Measurements from ENCODE around the gene ZBTB7C. TPM values are rescaled to one million over a fixed set of nuclear protein-coding genes. Genes with fewer than 3 reads are reported as not detected.

ZBTB7C gene
- polyA plus RNA-seq, 12 donors, result 2.5 to 12.5 (median 4.2) TPM; not detected in 1

DNA sequence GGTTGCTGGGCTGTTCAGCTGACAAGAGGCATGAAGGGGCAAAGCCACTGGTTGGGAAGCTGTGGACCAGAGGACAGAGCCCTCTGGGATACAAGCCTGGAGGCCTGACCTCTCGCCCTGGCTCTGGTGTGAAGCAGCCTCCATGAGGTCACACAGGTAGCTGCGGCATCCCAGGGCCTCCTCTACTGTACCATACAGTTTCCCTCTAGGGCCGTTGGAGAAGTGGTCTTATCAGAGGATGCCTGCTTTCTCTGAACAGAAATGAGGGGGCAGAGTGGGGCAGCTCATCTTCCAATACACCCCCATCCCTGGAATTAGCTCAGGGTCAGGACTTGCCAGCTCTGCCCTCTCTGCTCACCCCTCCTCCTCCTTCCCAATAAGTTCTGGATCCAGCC lies 343.6 kb downstream of the ZBTB7C start:
- no peak for DNase-seq

- no peak for DNase-seq
These were observed 344.1 kb downstream of the ZBTB7C start for GRCh38 chr18:48064978-48065600.

DNA sequence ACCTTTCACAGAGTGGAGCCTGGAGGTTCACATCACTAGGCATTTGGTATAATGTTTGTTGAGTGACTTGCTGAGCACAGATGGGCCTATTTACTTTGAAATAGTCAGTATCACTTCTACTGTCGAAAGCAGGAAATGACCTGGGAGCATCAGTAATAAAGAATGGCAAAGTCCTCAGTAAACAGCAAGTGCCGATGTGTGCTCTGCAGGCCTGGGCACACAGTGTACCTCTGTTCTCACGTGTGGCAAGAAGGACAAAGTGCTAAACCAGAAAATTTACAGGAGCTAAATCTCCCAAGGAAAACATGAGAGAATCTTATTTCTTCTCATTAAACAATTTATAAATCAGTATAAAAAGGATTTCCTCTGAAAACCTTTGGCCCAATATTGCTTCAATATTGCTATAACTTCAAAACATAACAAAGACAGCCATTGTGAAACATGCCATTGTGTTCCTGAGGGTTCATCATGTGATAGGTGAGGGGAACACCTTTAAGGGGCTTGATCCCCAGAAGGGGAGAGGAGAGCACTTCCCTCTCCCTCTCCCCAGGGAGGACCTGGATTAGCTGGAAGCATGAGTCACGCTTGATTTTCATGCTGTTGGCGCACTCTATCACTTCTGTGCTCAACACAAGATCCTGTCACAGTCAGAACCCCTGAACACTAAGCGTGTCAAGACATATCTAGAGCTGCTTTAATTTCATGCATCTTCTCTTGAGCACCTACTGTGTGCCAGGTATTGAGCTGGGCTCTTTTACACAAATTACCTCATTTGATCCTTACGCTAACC lies 347.2 kb downstream of the ZBTB7C start:
- no peak for DNase-seq

DNA sequence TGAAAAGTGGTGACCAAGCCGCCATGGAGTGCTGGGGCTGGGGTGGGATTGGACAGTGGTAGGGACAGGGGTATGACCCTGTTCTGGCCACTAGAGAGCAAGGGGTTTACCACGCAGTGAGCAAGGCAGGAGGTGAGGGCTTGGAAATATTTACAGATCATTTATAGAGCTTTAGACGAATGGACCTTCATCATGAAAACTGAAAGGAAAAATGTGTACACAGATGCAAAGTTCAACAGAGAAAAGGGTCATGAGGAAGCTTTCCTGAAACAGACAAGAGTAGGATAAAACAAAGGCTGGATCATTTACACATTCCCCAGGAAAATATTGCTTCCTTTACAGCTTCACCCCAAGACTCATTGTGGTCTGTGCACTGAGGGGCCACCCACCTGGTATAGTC lies 348.2 kb downstream of the ZBTB7C start:
- DNase-seq, result no peak

DNA sequence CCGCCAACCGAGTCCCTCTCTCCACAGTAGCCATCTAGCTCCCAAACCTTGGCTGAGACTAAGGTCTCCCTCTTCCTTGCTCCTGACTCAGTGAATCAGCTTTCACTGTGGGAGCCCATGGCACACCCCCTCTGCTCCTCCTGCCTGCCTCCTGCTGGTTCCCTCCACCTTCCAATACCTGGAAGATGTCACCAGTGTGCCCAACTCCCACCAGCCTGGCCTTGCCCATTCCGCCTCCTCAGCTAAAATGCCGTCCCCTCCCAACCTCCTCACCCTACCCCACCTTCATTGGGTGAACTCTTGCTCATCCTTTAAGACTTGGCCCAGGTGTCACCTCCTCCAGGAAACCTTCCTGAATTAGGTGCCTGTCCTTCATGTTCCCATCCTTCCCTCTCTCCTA lies 348.8 kb downstream of the ZBTB7C start:
- no peak for DNase-seq

- no peak for DNase-seq
These were observed 349.6 kb downstream of the ZBTB7C start for GRCh38 chr18:48059455-48060010.

DNA sequence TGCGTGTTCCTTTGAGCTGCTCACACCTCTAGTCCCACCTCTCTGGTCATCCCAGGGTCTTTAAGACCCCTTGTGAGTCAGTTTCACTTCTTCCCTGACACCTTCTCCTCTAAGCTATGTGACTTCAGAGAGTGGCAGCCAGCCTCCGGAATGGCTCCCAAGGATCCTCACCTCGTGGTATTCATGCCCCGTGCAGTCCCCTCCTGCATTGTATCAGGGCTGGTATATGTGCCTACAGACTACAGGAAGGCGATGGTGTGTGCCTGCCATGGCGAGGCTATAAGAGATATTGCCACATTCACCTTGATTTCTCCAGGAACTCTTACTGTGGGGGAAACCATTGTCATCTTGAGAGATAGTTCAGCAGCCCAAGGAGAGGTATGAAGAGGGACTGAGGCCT lies 350.7 kb downstream of the ZBTB7C start:
- DNase-seq, result no peak

DNA sequence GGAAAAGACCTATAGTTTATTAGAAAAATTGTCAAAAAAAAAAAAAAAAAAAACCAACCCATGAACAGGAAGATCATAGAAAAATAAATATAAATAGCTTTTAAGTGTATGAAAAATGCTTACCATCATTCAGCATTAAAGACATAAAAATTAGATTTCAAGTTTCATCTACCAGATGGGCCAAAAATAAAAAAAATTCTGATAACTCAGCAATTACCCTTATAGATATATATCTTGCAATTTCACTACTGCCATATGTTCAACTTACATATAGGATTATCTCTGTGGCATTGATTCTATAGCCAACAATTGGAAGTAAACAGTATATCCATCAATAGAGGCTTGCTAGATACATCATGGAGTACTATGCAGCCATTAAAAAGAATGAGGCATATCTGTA lies 352.2 kb downstream of the ZBTB7C start:
- DNase-seq, result no peak

DNA sequence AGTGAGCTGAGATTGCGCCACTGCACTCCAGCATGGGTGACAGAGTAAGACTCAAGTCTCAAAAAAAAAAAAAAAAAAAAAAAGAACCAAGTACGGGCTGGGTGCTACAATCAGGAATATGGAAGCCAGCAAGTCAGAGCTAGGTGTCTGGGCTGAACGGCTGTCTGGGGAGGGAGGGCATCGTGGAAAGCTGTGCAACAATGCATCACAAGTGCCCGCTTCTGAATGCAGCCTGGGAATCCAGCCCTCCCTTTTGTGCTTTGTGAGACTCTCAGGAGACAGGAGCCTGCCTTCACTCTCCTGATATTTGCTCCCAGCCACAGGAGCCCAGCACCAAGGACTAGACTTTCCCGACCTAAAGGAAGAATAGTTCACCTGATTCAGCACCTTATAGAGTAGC lies 353.8 kb downstream of the ZBTB7C start:
- no peak for DNase-seq

DNA sequence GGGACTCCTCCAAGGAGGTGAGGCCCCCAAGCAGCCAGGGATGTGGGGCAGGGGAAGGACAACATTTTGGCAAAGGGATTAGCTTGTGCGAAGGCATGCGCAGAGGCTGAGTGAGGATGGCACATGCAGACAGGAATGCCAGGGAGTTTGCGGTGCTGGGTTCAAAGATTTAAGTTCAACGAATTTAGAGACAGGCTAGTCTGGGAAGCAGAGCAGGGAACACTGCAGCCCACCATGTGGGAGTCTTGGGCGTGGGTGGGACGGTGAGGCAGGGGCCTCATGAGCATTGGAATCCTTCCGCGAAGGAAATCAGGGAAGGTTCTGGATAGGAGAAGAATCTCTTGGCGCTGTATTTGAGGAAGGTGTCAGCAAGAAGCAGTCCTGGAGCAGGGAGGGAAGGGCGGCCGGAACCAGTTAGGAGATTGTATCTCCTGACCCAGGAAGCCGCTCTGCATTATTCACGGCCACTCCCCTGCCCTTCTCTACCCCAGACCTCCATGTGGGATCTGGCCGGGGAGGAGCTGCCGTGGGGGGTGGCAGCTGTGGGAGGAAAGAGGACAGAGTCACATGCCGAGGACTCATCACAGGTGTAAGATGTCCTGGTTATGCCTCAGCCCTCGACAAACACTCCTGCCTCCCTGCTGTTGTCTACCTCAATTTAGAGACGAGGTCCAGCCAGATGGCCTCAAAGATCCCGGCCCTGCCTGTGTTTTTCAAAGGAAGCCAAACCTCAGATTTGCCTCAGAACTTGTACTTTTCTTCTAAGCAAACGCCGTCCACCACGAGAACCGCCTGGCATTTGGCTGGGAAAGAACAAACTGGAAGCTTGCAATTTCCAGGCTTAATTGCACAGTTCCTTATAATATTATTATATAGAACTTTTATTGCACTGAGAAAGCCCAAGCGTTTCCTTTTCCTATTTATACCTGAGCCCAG lies 355.0 kb downstream of the ZBTB7C start:
- no peak for DNase-seq

DNA sequence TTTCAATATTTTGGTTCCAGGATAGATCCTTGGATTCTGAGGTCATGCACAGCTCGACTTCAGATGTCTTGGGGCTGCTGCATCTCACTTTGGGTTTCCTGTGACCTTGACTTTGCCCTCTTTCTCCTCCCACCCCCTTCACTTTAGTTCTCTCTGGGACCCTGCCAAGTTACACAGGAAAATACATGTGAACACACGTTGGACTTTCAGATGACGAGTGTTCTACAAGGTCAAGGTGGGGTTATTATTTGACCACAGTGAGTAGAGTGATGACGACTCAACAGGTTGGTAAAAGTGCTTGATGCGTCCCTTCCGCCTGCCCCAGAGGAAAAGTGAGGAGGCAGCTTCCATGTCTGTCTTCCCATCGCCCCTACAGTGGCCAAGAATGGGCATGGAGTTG lies 356.3 kb downstream of the ZBTB7C start:
- no peak for DNase-seq

GRCh38 chr18:48051945-48052840 lies 357.0 kb downstream of the ZBTB7C start:
- DNase-seq, result no peak

DNA sequence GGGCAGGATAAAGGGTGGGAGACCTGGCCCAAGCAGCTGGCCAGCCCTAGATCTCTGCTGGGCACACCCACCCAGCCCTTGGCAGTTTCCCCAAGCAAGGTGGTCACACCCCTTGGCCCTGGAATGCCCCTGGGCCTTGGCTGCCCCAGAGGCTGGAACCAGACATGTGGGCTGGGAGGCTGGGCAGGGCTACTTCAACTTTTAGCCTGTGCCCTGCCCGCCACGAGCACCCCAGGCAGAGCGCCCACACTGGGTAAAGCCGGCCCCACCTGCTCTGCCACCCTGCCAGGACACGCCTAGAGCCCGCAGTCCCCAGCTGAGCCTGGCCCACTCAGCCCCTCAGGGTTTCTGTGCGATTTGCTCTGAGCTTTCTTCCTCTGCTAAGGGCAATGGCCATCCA lies 359.0 kb downstream of the ZBTB7C start:
- no peak for DNase-seq

DNA sequence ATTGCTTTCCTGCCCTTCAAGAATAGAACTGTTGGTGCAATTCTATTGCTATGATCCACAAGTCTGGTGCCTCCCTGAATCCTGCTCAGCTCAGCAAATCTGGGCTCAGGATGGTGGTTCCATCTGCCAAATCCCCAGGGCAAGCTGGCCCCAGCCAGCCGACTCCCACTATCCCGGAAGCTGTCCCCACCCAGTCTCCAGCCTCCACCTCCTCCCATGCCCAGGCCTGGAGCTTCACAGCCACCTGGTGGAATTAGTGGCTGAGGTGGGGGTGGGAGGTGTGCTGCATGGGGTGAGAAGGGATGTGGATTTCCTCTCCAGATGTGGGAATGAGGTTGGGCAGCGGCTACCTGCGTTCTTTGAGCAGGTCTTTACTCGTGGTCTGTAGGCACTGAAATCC lies 359.4 kb downstream of the ZBTB7C start:
- DNase-seq, result no peak

DNA sequence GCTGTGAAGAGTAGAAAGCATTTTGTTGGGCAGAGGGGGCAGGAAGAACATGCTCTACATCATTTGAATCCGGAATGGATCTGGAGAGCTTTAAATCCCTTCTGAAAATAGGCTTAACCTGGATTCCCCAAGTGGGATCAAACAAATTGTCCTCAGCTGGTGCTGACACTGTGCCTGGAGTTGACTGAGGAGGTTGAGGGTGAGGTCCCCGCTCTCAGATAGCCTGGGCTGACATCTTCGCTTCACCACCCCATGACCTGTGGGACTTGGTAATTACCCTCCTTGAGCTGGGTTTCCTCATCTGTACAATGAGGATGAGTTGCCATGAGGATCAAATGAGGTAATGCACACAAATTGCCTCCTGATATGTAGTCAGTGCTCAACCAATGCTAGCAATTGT lies 360.9 kb downstream of the ZBTB7C start:
- DNase-seq, result no peak

DNA sequence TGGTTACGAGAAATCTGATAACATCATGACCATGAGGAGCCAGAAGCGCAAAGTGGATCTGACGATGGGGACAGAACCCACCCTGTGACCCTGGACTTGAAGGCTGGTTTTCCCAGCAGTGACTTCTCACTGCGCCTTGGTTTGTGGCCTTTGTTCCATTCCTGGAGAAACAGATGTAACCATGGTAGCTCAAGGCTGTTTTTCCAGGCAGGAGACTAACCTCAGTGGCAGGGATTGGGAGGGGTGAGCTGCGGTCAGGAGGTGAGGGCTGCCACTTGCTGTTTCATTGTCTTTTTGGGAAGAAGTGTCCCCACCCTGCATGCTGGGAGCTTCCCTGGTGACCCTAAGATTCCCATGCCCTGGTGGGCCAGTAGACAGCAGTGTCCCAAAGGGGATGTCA lies 362.3 kb downstream of the ZBTB7C start:
- DNase-seq, result no peak

DNA sequence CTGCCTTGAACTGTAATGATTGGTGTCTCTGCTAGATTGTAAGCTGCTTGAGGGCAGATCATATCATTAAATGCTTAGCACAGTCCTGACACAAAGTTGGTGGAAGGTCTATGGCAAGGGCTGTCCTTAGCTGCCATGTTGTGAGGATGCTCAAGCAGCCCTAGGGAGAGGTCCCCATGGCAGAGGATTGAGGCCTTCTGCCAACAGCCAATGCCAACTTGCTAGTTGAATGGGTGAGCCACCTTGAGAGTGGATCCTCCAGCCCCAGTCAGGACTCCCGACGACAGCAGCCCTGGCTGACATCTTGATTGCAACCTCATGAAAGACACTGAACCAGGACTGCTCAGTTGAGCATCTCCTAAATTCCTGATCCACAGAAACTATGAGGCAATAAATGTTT lies 363.4 kb downstream of the ZBTB7C start:
- no peak for DNase-seq

- DNase-seq, result no peak
These were observed 364.2 kb downstream of the ZBTB7C start for GRCh38 chr18:48044944-48045343.

- no peak for DNase-seq
These were observed 366.0 kb downstream of the ZBTB7C start for GRCh38 chr18:48043166-48043565.

- no peak for DNase-seq
These were observed 366.8 kb downstream of the ZBTB7C start for GRCh38 chr18:48042431-48042830.

DNA sequence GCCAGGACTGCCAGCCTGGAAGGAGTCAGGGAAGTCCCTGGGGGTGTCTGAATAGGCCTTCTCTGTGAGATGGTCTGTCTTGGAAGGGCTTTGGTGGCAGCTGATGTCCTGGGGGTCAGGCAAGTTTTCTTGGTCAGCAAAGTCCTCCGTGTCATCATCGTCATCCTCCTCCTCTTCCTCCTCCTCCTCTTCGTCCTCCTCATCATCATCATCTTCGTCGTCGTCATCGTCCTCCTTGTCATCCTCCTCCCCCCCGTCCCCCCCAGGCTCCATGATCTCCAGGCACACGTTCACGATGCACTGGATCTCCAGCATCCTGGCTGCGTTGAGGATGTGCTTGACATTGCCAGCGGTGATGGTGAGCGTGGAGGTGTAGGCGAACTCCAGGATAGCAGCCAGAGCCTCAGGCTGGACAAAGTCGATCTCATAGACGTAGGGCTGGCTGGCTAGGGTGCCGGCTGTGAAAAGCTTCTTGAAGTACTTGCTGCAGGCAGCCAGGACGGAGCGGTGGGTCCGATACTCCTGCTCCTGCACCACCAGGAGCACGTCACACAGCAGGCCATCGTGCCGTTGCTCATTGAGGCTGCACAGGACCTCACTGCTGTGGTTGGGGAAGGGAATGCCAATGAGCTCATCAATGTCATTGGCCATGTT lies 368.6 kb downstream of the ZBTB7C start:
- no peak for DNase-seq

Measured in muscle of arm (tissue), 12 donors.